ENCODE measurements around the gene MRPL20.

MRPL20 gene

GRCh38 chr1:1441002-1441888, 34.2 kb upstream of the MRPL20 start:
- no peaks in the 10 kb centered on the region for H4K20me1 ChIP-seq (ENCODE audit: insufficient read depth, low read length)
- H3F3A ChIP-seq (ENCODE audit: insufficient read depth, low read length) = no peaks in the 10 kb centered on the region
- H3K9ac ChIP-seq (ENCODE audit: low read length) = no peak overlapping the region
- H3K9me2 ChIP-seq (ENCODE audit: low read depth, low read length) = no peaks in the 10 kb centered on the region
- H2AFZ ChIP-seq (ENCODE audit: low read length) = no peak overlapping the region
- H3K4me3 ChIP-seq (ENCODE audit: low read depth, low read length, poor library complexity, severe bottlenecking) = no peak overlapping the region
- H3K27me3 ChIP-seq (ENCODE audit: insufficient read depth, low read length) = no peaks in the 10 kb centered on the region; the same call in 1 of the 2 replicates
- H3K4me1 ChIP-seq (ENCODE audit: insufficient read depth, low read length, severe bottlenecking) = no peaks in the 10 kb centered on the region
- no peak overlapping the region for H3K4me2 ChIP-seq (ENCODE audit: low read length)
- no peak for TF ChIP-seq EZH2 (IDR thresholded peaks at IDR 0.05; ENCODE audit: borderline replicate concordance, low read length)
- TF ChIP-seq CTCF (IDR thresholded peaks at IDR 0.05; ENCODE audit: low read length) = peak; percentile 78
- H3K79me2 ChIP-seq (ENCODE audit: insufficient read depth, low read length) = no peaks in the 10 kb centered on the region
- H3K27ac ChIP-seq (ENCODE audit: low read depth, low read length, poor library complexity, severe bottlenecking) = no peak overlapping the region
- H3K36me3 ChIP-seq (ENCODE audit: insufficient read depth, low read length) = no peaks in the 10 kb centered on the region
- H3K9me3 ChIP-seq (ENCODE audit: low read length) = no peaks in the 10 kb centered on the region

DNA sequence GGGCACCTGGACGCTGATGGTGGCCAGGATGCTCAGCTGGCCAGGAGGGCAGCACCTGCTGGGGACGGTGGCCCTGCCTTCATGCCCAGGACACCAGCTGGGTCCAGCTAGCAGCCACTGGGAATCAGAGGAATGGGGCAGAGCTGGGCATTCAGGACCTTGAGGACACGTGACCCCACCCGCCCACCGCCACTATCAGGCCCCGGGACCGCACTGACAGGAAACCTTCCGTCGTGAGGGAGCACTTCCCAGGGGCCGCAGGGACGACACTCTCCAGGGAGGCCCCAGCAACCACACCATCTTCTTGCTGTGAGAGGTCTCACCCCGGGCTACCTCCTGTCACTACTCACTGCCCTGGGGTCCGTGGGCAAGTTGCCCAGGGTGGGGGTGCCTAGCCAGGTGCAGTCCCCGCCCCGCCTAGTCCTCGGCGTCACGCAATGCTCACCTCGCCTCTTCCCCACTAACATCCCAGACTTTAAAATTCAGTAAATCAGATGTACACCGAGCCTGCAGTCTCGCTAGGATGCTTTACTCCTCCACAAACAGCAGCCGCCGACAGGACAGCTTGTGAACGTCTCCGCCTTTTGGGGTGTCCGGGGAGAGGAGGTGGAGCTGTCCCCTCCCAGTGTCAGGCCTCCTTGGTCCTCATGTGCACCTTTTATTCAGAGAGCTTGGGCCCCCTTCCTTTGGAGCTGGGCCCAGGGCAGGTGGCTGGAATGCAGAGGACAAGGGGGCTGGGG, 33.3 kb upstream of the MRPL20 start:
- Histone ChIP-seq H3K27ac (ENCODE audit: low read depth, low read length, poor library complexity, severe bottlenecking) (no peak overlapping the region), H4K20me1 (ENCODE audit: insufficient read depth, low read length) (no peaks in the 10 kb centered on the region), H3K9me2 (ENCODE audit: low read depth, low read length) (no peaks in the 10 kb centered on the region), H3K27me3 (ENCODE audit: insufficient read depth, low read length) (no peaks in the 10 kb centered on the region; the same call in 1 of the 2 replicates), H3K79me2 (ENCODE audit: insufficient read depth, low read length) (no peaks in the 10 kb centered on the region), H2AFZ (ENCODE audit: low read length) (no peak overlapping the region), H3K4me3 (ENCODE audit: low read depth, low read length, poor library complexity, severe bottlenecking) (no peak overlapping the region), H3F3A (ENCODE audit: insufficient read depth, low read length) (no peaks in the 10 kb centered on the region), H3K9ac (ENCODE audit: low read length) (no peak overlapping the region), H3K4me2 (ENCODE audit: low read length) (no peak overlapping the region), H3K36me3 (ENCODE audit: insufficient read depth, low read length) (no peaks in the 10 kb centered on the region), H3K4me1 (ENCODE audit: insufficient read depth, low read length, severe bottlenecking) (no peaks in the 10 kb centered on the region), H3K9me3 (ENCODE audit: low read length) (no peaks in the 10 kb centered on the region)
- TF ChIP-seq EZH2 (IDR thresholded peaks at IDR 0.05; ENCODE audit: borderline replicate concordance, low read length) (no peak), CTCF (IDR thresholded peaks at IDR 0.05; ENCODE audit: low read length) (no peak)

- Histone ChIP-seq H3K9ac (ENCODE audit: low read length) (no peak overlapping the region), H3K36me3 (ENCODE audit: insufficient read depth, low read length) (no peaks in the 10 kb centered on the region), H3K4me1 (ENCODE audit: insufficient read depth, low read length, severe bottlenecking) (no peaks in the 10 kb centered on the region), H3K4me3 (ENCODE audit: low read depth, low read length, poor library complexity, severe bottlenecking) (no peak overlapping the region), H3K9me3 (ENCODE audit: low read length) (no peaks in the 10 kb centered on the region), H3K9me2 (ENCODE audit: low read depth, low read length) (no peaks in the 10 kb centered on the region), H3K4me2 (ENCODE audit: low read length) (no peak overlapping the region), H2AFZ (ENCODE audit: low read length) (no peak overlapping the region), H3K79me2 (ENCODE audit: insufficient read depth, low read length) (no peaks in the 10 kb centered on the region), H3K27me3 (ENCODE audit: insufficient read depth, low read length) (peaks cover 6% of the 10 kb centered on the region; the same call in 1 of the 2 replicates), H3F3A (ENCODE audit: insufficient read depth, low read length) (no peaks in the 10 kb centered on the region), H3K27ac (ENCODE audit: low read depth, low read length, poor library complexity, severe bottlenecking) (no peak overlapping the region), H4K20me1 (ENCODE audit: insufficient read depth, low read length) (no peaks in the 10 kb centered on the region)
- no peak for TF ChIP-seq EZH2 (IDR thresholded peaks at IDR 0.05; ENCODE audit: borderline replicate concordance, low read length)
- TF ChIP-seq CTCF (IDR thresholded peaks at IDR 0.05; ENCODE audit: low read length) = no peak
Observed at GRCh38 chr1:1439546-1440261, 32.6 kb upstream of the MRPL20 start.

All from OCI-LY1 (cell line).